ENCODE results near the gene CLNK.
A peak's percentile ranks its signal among the peaks of the same experiment; 100 is the strongest.

Gene CLNK

DNA sequence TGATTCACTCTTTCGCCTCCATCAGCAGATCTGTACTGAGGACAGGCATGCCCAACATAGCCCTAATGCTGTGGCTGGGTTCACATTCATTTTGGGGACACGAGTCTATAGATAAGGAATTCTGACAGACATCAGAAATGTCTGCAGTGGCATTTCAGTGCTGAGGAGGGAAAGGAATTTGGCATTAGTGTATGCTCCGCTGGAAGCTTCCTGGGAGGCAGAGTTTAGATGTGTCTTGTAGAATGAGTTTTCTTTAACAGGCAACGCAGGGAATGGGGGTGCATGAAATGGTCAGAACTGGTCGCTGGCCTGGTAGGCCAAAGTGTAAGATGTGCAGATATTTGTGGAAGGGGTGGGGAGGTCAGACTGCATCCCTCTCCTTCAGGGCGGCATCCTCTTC, 183.8 kb downstream of the CLNK start:
- DNase-seq, result no peak

DNA sequence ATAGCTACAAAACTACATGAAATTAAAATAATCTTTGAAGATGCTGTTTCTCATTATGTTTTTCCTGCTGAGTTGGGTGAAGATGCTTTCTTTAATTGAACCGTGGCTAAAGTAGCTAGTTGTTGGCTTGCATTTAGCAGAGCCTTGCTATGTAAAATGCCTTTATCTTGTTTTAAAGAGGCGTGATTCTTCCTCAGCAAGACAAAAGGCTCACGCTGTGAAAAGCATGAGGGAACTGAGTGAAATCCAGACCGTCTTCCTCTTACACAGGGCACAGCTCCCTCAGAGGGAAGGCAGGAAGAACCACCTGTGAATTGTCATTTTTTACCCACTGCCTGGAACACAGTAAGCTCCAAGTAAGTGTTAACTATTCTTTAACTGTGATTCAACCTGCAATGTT, 188.4 kb downstream of the CLNK start:
- DNase-seq, result no peak

DNA sequence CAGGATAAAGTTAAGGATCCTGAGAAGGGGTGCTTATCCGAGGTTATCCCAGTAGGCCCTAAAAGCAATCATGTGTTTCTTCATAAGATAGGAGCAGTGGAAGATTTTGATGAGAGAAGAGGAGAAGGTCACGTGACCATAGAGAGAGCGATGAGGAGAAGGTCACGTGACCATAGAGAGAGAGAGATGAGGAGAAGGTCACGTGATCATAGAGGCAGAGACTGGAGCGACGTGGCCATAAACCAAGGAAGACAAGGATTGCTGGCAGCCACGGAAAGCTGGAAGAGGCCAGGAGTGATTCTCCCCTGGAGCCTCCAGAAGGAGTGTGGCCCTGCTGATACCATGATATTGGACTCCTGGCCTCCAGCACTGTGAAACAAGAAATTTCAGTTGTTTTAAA, 188.9 kb downstream of the CLNK start:
- no peak for DNase-seq

DNA sequence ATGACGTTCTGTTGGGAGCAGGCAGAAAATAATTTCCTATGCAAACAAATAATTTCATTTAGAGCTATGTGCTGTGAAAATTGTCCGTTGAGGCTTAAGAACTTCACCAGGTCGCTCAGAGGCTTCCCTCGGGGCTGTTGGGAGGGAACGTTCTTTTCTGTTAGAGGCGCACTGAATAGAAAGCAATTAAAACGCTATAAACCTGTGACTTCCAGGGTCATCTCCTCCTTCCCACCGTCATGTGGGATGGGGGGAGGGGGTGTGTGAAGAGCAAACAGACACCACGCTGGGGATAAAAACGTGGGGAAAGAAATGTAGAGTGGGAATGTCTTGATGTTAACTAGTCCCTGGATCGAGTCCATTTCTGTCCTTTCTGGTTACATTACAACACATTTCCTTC, 192.1 kb downstream of the CLNK start:
- no peak for DNase-seq

DNA sequence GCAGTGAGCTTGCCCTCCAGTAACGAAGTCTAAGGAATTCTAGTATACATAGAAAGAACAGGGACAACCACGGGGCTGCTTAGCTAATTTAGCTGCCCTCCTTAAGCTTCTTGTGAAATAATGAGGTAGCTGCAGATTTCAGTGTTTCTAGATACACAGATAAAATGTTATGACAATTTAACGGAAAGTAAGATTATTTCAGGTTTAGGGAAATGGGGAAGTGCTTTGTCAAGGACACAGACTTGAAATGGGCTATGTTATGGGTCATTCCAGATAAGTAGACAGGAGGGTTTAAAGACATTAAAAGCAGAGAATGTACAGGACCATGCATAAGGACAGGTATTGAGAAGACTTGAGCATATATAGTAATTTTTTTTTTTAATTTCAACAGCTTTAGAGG, 193.2 kb downstream of the CLNK start:
- no peak for DNase-seq

DNA sequence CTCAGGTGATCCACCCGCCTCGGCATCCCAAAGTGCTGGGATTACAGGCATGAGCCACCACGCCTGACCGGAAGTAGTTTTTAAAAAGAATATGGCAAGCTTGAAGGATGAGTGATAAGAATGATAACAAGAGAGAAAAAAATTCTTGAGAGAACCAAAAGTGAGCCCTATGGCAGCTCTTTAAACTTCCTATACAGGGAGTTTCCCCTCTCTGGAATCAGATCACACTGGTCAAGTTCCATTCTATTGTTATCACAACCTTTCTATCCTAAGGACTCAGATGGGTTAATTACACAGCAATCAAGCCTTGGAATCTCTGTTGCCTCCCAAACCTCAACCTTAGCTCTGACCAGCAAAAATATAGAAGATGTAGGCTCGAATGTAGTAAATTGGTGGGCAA, 193.6 kb downstream of the CLNK start:
- no peak for DNase-seq

DNA sequence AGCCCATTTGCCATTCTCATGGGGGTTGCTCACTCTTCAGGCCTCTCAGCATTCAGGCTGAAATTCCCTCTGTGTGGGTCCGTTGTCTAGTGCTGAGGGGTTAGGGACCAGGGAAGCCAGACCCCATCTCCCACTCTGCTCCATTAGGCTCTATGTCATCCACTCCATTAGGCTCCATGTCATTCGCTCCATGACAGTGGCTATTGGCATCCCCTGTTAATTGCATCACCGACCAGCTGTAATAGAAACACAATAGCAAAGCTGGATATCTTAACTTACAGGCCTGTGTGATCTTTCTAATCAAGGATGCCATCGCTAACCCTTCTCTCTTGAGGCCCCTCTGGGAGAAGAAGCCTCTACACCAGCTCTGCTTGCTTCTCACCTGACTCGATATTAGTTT, 201.7 kb downstream of the CLNK start:
- DNase-seq, result no peak

DNA sequence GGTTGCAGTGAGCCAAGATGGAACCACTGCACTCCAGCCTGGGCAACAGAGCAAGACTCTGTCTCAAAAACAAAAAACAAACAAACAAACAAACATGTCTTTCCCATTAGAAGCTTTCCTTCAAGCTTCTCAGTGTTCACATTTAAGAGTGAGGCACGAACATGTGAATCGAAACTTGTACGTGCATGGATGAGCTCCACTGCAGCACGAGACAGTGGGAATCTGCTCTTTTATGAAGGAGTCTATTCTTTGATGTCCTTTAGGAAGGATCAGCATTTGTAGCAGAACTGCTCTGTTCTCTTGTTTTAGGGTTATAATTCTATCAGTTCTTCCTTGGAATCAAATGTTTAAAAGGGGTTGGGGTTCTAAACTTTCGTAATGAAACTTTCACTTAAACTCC, 204.0 kb downstream of the CLNK start:
- no peak for DNase-seq

DNA sequence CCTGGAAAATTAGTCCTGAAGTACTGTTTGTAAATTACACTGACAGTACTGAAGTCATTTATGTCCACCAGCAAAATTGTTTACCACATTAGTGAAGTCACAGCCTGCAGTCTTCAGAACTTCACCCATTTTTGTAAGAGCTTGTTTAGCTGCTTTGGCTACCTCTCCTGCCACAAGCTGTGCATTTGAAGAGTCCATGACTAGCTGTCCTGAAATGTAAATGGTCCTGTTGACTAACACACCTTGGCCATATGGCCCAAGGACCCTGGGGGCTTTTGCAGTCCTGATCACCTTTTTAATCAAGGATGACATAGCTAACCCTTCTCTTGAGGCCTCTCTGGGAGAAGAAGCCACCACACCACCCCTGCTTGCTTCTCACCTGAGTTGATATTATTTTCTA, 205.9 kb downstream of the CLNK start:
- DNase-seq, result no peak

DNA sequence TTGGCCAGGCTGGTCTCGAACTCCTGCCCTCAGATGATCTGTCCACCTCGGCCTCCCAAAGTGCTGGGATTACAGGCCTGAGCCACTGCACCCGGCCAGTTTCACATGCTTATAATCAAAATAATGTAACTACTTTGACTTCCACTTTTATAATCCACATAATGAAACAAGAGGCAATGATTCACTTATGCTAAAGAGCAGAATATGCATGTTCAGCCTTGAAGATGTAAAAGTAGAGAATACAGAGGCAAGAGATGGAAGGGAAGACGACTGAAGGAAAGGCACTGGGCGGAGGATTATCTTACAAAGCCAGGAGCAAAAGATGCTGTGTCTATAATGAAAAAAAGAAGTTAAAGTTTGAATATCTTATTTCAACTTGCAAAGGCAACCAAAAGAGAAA, 214.1 kb downstream of the CLNK start:
- DNase-seq, result no peak

DNA sequence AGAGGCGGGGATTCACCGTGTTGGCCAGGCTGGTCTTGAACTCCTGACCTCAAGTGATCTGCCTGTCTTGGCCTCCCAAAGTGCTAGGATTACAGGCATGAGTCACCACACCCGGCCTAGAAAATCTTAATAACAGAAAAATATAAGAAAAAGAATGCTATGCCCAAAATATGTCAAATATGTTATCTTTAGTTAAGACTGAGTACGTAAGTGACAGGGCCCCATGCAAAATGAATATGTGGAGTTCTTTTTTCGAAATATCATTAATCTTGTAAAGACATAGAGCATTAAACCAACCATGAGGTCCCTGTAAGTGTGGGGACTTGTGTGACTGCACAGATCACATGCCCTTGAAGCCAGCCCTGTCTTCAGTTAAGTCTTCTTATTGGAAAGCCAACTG, 218.4 kb downstream of the CLNK start:
- no peak for DNase-seq

DNA sequence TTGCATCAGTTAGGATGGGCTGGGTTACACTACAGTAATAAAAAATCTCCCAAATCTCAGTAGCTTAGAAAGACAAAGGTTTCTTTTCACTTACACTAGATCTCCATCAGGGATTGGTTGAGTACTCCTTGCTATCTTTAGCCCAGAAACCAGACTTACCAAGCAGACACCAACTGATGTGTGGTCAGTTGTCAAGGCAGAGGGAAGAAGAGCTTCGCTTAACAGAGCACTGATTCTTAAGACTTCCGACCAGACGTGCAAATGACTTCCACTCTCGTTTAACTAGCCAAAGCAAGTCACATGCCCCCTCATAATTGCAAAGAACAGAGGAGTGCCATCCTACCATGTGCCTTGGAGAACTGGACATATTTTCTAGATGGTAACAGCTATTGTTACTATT, 221.7 kb downstream of the CLNK start:
- DNase-seq, result no peak

DNA sequence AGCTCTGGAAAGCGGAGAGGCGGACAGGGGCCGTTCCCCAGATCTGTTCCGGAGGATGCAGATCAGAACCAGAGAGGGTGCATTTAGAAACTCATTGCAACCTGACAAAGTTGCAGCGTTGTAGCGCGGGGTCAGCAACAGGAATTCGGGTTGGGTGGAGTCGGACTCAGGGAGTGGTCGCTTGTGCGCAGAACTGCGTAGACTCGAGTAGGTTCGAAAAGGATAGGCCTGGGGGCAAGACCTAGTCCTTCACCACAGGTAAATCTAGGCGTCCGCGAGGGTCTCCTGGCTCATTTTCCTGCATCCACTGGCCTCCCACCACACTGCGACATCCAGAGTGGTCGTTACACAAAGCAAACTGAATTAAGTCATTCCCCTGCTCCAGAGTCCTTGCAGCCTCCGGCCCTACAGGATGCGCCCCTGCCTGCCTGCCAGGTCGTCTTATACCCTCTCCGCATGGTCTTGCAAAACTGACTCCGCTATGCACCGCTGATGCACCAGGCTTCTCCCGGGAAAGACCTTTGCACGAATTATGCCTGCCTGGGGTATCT, 222.6 kb downstream of the CLNK start:
- no peak for DNase-seq

DNA sequence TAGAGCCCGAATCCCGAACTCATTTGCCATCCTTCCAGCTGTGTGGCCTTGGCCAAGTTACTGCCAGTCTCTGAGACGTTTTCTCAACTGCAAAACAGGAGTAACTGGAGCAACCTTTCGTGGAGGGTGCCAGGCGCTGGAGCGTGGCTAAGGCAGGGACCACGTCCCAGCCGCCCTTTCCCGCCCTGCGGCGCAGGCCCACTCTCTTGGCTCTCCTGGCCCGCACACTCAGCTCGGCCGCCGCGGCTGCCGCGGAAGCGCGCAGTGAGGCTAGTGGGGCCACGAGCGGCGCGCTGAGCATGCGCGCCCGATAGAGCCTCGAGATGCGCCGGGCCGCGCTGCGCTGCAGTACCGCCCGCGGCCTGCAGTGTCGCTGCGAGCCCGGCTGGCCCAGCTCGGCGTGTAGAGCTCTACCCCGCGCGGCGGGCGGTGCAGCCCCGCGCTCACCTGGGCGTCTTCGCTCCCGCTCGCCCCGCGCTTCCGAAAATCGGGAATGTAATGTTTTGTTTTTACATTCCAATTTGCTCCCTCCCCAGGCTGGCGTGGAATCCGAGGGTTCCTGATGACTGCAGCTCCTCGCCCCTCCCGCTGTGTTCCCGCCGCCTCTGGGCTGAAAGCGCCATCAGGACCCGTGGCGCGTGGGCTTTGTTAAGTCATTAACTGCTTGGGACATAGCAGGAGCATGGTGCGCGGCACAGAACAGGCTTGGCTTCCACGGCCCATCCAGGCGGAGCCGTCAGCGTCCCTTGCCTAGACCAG, 223.3 kb downstream of the CLNK start:
- peak; percentile 83 for DNase-seq

DNA sequence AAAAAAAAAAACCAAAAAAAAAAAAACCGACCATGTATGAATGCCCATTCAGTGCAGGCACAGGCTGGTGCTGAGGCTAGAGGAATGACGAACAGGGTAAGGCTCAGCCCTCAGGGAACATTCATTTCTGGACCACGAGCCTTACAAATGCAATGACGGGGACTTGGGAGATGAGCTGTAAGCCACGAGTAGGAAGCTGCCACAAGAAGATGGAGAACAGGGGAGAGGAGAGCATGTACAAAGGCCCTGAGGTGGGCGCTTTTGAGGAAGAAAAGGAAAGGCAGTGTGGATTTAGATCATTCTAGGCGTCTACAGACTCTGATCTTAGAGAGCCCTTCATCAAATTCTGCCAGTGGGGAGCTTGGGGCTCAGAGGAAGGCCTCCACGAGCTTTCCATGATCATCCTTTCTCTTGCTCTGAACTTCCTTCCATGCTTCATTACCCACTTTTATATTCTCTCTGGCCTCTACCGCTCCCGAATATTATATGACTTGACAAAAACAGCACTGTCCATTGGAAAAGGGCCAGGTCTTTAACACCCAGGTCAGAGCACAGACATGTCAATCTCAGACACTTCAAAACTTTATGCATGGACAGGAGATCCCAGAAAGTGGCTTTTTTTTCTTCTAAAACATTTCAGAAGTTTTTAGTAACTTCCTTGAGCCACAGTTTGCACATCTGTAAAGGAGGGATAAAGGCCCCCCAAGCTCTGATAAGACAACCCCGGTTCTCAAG, 224.1 kb downstream of the CLNK start:
- DNase-seq, result no peak

DNA sequence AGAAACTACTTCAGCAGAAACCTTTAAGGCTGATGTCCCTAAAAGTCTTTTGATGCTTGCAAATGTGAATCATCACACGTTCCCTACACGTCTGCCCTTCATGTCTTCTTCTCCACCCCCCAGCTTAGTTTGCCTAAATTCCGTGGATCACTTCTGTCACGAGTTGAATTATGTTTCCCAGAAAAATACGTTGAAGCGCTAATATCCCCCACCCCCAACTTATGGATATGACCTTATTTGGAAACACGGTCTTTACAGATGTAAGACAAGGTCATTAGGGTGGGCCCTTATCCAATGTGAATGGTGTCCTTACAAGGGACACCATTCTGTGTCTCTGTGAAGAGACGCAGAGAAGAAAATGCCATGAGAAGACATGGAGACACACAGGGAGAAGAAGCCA, 225.3 kb downstream of the CLNK start:
- no peak for DNase-seq

DNA sequence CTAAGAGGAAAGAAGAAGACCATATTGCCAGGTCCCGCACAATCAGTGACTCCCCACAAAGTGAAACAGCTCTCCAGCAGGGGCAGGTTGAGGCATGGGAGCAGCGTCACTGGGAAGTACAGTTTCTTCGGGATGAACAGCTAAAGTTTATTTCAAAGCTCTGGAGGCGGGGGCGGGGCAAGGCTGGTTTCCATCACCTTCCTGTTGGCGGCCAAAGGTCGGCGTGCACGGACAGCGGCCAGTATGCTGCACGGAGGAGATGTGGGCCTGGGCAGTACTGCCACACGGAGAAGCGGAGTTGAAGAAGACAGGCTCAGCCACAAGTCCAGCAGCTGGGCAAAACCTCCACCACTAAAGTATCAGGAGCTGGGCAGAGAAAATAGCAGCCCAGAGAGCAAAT, 226.4 kb downstream of the CLNK start:
- no peak for DNase-seq

DNA sequence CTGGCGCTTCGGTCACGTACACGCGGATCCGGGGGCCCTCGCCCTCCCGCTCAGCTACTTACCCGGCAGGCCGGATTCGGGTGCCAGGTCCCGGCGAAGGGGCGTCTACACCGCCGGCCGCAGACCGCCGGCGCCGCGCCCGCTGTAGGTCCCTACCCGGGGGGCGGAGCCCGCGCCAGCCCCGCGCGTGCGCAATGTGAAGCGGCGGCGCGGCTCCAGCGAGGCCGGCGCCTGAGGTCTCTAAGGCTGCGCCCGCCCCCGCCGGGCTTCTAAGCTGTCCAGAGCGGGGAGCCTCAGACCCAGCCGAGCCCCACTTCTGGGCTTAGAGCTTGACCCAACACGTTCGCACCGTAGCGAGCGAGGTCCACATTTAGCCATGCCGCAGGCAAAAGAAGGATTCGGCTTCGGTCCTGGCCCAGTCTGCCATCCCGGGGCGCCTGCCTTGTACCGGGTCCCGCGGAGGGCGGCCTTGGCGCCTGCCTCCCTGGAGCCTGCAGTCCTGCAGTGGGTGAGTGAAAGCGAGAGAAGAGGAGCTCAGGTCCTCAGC, 227.2 kb downstream of the CLNK start, which contains the start of gene ZNF518B:
Gene ZNF518B, minus strand, starts transcription at position 172 of the 547 bp plus-strand sequence. CDS start 11,098 bp downstream, outside the sequence.
- peak; percentile 85 for DNase-seq

DNA sequence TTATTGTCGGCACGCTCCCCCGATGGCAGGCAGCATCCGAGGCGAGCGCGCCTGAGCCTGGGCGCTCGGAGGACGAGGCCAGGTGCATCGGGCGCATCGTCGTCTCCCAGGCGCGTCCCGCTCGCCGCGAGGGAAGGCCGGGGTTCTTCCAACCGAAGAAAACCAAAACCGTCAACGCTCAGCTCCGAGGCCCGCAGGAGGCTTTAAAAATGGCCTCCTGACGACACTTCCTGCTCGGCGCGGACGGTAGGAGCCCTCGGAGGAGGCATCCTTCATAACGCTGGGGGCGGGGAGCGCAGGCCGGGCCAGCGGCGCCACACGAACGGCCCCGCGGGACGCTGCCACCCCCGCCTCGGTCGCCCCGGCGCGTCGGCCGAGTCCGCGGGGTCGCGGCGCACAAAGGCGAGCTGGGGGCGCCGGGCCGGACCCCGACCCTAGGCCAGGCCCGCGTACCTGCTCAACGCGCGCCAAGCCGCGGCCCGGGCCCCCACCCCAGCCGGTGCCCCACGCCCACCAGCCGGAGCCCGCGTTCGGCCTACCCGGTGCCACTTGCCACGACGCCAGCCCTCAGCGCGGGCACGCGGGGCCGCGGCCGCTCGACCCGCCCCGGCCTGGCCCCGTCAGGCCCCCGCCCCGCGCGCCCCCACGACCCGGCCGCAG, 227.8 kb downstream of the CLNK start:
- peak; percentile 65 for DNase-seq

DNA sequence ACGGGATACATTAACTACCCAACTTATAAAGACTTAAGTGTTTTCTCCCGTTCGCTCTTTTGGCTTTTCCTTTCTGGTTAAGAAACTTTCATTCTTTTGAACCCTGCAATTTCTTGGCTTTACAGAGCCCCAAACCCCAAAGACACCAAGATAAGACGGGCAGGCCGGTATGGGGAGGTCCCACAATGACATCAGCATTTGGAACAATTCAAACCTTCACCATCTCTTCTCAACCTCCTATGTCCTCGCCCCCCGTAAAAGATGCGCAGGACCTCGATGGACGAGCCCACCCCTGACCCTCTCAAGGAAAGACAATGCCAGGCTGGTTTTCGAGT, 228.3 kb downstream of the CLNK start:
- DNase-seq, result no peak

DNA sequence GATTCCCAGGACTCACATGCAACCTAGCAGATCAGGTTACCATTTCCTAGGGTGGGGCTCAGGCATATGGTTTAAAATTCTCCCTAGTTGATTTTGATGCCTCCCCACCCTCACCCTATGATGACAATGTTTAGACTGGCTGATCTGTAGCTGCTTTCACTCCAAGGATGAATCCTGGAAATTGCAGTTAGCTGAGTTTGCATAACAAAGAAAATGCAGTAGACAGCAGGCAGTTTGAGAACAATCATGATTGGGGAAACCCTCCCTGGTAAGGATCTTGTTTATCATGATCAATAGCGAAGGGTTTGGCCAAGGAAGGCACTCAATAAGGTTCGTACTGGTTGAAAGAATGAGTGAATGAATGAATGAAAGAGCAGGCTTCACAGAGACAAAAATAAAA, 229.4 kb downstream of the CLNK start:
- no peak for DNase-seq

DNA sequence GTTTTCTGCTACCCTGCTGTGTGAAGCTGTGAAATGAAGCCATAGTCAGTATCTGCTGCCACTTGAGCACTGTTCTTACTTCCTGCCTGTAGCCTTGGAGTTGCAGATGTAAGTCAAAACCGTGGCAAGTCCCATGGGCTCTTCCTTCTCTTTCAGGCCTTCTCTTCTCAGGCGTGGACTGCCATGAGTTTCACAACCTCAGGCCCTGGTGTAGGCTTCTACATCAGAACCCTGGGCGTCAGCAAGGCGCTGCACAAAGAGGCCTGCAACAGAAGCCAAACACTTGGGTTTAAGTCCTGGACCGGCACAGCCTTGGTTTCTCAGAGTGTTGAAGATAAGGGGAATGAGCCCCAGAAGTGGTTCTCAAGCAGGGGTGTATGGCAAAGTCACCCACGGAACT, 229.8 kb downstream of the CLNK start:
- DNase-seq, result no peak

DNA sequence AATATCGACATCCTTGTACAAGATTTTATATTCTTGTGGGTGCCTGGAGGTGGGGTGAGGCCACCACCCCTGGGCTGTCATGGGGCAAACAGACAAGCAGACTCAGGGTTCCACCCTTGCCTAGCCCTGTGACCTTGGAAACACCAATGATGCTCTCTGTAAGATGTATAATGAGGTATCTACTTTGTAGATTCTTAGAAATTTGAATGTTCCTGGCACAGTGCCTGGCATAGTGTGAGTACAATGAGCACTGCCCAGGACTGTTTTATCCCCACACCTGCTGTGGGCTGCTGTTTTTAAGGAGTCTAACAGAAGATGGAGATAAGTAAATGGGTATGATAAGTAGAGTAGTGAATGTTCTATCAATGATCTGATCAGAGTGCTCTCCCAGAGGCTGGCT, 230.4 kb downstream of the CLNK start:
- no peak for DNase-seq

DNA sequence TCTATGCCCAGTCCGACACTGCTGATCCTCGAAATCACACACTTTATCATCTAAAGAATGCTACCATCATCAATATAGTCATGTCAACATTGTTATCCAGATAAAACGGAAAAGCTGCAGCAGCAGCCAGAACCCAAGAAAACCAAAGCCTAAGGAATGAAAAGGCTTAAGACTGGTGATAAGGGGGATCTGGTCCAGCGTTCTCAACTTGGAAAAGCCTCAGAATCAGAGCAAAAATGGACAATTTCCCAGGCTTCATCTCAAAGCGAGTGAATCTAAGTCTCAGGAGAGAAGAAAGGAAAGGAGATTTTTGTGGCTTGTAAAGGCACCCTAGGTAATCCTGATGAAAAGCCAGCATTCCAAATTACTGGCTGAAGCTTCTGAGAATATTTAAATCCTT, 235.6 kb downstream of the CLNK start:
- DNase-seq, result no peak

Measured in CD4-positive, alpha-beta T cell treated with Interleukin-12 subunit alpha and Interleukin-12 subunit beta, for 1 hour (primary cell).